M059J (cell line): Measurements from ENCODE around the gene FBXO42. TPM values are rescaled to one million over a fixed set of nuclear protein-coding genes. Genes with fewer than 3 reads are reported as not detected.
"Not testable (repeated sequence)": the region's sequence is repeated elsewhere in the genome, so short reads cannot be mapped to it uniquely, and the experiment has no call there.

Source experiments
- DNase-seq: peaks from one replicate; pipeline ENCODE4 v3.0.0-alpha.2; 2012; ENCODE audit warnings: low read depth
- total RNA-seq: library from RNA; depleted of rRNA; stranded (reverse); fragments of >200 nt; shearing (Covaris generic); gene quantifications from 2 replicates; pipeline ENCODE4 v1.2.3, GENCODE V29; 2014

The FBXO42 gene
- total RNA-seq, 1 experiment from 2014 or later, result 29.2 TPM

DNA sequence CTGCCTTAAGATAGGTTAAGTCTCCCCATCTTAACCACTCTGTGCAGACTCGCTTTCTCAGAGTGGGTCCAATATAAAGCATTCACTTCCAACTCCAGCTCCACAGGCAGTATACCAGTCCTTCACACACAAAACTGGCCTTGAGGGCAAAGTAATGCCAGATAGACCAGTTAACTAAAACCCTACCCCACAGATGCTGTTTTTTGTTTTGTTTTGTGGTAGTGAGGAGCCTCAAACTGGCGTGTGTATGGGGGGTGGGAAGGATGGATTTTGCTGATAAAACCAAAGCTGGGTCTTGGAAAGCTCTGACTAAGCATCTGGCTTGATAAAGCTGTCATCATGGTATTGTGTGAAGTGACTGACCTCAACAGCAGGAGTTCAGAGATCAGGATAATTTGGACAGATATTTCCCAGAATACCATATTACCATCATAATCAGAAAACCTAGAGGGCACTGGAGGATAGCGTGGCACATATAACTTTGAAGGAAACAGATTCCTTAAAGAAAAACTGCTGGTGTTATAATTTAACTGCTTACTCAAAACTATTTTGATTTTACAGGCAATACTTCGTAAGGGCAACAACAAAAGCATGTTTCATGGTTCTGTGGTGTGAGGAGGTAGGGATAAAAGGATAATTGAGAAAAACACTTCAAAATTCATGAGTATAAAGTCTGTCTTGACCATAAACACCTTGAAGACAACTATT lies 85.7 kb downstream of the FBXO42 start:
- peak; percentile 72 for DNase-seq

DNA sequence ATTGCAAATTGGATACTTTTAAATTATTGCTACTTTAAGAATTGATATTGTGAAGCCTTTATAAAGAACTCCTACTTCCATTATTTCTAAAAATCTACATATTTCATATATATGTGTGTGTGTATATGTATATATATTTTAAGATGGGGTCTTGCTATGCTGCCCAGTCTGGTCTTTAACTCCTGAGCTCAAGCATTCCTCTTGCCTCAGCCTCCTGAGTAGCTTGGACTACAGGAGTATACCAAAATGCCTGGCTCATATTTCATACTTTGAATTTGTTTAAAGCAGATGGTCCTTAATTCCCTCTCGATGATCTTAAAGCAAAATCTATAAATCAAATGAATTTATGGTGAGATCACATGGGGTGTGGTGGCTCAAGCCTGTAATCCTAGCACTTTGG lies 90.2 kb downstream of the FBXO42 start:
- DNase-seq, result no peak

DNA sequence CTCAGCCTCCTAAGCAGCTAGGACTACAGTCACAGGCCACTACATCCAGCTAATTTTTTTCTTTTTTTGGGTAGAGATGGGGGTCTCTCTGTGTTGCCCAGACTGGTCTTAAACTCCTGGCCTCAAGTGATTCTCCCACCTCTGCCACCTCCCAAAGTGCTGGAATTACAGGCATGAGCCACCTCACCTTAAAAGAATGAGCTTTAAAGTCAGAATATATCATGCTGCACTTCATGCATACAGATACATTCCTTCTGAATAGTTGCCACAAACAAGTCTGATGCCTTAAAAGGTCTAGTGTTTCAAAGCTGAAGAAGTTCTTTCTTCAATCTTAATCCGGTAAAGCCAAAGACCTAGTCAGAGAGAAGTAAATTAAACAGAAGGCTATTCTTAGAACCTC lies 91.5 kb downstream of the FBXO42 start:
- peak; percentile 75 for DNase-seq

DNA sequence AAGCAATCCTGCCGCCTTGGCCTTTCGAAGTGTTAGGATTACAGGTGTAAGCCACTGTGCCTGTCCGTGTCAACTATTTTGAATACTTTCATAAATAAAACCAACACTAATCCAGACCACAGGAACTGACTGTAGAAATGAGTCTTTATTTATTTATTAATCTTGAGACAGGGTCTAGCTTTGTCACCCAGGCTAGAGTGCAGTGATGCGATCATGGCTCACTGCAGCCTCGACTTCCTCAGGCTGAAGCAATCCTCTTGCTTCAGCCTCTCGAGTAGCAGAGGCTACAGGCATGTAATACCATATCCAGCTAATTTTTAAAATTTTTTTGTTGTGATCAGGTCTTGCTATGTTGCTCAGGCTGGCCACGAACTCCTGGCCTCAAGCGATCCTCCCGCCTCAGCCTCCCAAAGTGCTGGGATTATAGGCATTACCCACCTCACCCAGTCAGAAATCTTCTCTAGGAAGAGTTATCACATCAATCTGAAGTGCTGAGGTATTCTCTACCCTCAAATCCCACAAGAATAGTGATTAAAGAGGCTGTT lies 93.6 kb downstream of the FBXO42 start:
- DNase-seq, result peak; percentile 28

DNA sequence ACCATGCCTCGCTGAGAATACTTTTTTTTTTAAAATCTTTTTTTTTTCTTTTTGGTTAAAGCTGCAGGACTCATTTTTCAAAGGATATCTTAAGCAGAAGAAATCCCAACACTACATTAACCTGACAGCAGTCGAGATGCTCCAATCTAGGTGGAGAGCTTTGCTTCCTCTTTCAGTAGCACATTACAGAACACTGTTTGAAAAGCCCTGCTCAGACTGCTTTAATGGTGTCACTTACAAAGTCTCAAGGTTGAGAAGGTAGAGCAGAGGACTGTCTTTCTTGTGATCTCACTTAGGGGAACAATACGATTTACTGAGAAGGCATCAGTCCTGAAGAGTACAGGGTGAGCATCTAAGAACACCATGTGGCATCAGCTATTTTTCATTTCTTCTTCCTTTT lies 94.3 kb downstream of the FBXO42 start:
- no peak for DNase-seq

DNA sequence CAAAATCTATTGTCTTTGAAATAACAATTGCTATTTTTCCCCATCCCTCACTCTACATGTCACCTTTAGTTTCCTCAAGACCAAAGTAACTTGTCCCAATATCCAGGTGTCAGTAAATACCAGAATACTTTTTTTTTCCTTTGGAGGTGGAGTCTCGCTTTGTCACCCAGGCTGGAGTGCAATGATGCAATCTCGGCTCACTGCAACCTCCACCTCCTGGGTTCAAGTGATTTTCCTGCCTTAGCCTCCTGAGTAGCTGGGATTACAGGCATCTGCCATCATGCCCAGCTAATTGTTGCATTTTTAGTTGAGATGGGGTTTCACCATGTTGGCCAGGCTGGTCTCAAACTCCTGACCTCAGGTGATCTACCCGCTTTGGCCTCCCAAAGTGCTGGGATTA lies 94.7 kb downstream of the FBXO42 start:
- DNase-seq, result not testable (repeated sequence)

DNA sequence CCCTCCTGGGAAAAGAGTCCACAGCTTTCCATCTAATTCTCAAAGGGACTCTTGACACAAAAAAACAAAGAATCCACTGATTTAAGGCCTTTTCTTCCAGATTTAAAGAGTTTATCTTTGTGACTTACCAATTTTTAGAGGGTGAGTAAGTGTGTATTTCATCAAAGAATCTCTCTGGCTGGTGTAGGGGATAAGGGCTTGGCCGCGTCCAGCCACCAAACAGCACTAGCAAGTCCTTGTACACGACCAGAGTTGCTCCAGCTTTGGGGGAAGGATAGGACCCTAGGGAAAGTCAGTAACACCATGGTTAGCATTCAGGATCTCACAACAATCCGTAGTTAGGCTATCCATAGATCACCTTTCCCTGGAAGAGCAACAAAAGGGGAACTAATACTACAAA lies 95.8 kb downstream of the FBXO42 start:
- DNase-seq, result no peak

DNA sequence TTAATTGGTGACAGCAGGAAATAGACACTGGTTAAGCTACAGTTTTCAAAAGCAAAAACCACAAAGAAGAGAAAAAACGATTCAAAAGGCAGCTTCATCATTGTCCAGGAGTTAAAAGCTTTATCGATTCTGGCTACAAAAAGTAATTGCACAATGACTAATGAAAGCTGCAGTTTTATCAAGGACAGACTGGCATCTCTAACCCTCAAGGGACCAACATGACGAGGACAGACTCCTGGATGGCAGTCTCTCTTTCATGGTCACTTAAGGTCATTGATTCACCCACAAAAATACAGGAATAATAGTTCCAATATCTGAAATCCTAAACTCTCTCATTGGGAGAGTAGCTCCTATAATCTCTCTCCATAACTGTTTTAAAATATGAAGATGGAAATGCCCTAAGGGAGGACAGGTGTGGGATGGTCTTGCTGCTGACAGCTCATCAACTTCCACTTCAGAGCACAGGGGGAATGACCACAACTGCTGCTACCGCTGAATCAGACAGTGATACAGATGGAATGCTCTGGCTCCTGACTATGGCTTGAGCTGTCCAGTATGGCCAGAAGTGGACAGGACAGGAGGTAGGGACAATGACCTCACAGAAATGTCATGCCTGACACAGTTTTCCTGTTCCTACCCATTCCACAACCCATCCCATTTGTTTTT lies 97.9 kb downstream of the FBXO42 start:
- DNase-seq, result peak; percentile 86

DNA sequence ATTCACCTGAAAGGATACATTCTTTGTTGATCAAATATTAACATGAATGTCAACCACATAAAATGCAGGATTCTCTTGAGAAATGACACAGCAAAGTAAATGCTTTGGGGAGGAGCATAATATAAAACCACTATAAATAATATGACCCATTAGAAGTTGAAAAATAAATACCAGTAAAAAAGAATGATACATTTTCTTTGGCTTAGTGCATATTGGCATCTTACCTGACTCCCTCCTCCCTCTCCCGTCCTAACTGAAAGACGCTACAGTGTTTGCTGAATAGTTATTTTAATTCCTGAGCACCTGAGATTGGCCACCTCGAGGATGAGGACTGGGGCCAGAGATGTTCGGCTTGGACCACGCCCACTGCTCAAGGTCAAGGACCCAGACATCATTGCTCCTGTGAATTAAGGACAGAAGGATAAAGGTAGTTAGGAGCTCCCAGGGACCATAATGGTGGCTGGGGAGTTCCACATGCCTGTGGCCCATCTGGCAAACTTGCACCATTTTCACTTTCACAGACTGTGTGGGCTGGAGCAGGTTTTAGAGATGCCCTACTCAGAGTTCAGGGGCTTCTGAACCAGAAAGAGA lies 98.9 kb downstream of the FBXO42 start:
- no peak for DNase-seq

DNA sequence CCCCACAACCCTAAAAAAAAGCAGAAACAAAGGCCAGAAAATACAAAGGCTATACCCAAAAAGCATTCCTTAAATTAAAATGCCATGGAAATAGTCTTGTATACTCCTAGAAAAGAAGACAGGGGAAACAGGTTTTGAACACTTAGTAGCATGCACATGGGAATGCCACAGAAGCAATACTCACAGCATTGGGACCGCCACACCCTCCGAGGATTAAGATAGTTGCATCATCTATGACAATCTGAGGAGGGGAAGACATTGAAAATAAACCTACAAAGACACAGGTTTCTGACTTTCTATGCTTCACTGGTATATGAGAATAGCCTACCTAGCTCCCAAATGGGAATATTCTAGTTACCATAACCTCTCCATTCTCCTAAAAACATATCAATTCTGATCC lies 99.4 kb downstream of the FBXO42 start:
- DNase-seq, result no peak

DNA sequence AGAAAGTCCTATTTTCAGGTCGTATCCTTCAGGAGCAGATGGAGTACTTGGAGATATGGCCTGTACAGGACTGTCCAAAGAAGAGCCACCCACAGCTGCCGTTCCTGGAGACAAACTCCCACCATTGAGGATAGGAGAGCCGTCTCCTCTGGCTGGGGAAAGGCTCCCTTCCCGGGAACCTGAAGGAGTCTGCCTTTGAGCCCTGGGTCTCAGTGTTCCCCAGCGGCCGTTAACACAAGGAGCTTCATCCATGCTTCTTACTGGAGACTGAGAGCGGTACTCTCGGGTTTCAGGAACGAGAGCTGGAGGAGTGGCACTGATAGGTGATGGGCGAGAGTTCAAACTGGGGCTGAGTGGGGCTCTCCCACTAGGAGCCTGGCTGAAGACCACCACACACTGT lies 100.9 kb downstream of the FBXO42 start:
- no peak for DNase-seq

DNA sequence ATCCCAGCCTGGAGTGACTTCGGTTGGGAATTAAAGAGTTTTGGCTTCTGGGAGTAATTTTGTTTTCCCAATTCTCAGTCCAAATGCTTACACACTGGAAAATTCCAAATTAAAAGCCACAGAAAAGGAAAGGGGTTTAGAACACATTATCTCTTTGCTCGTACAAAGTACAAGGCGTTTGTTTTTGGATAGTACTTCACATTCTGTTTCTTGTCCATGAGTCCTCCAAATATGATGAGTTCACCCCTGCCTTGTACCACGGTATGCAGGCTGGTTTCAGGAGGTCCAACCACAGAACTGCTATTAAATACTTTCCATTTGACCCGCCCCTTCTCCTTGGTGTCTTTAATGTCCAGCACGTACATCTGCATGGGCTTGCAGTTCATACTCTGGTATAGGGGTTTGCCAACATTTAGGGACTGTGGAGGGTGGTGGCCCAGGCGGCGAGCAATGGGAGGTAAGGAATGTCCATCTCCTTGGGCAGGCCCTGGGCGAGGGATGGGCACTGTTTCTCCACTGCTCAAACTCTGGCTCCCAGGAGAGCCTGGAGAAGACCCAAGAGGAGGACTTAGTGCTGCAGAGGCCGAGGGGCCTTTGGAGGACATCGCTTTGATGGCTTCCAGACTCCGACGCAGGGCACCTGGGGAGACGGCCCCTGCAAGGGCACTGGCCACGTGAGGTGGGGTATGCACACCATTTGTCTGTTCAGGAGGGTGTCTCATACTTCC lies 101.6 kb downstream of the FBXO42 start:
- DNase-seq, result peak; percentile 67

DNA sequence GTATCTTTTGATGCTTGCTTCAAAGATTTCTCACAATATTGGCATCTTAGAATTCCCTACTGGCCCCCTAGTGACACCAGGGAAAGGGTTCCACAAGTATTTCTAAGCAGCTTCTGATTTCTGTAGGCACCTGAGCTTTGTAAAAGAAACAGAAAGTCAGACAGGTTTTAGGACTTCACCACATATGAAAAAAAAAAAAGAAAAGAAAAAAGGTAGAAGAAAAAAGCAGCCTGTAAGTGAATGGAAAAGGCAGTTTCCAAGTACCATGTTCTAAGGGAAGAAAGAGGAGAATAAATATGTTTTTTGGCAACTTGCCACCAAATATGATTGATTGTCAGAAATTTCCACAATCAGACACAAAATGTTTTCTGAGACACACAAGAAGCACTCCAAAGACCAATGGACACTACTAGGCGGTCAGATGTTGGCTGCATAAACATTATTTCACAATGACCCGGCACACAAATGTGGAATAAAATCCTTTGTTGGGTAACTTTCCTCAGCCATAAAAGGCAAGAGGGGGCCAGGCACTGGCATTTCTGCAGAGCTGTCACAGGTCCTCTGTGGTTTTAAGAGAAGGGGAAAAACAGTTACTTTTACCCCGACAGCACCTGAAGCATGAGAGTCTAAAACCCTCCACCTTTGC lies 102.6 kb downstream of the FBXO42 start:
- DNase-seq, result peak; percentile 42

DNA sequence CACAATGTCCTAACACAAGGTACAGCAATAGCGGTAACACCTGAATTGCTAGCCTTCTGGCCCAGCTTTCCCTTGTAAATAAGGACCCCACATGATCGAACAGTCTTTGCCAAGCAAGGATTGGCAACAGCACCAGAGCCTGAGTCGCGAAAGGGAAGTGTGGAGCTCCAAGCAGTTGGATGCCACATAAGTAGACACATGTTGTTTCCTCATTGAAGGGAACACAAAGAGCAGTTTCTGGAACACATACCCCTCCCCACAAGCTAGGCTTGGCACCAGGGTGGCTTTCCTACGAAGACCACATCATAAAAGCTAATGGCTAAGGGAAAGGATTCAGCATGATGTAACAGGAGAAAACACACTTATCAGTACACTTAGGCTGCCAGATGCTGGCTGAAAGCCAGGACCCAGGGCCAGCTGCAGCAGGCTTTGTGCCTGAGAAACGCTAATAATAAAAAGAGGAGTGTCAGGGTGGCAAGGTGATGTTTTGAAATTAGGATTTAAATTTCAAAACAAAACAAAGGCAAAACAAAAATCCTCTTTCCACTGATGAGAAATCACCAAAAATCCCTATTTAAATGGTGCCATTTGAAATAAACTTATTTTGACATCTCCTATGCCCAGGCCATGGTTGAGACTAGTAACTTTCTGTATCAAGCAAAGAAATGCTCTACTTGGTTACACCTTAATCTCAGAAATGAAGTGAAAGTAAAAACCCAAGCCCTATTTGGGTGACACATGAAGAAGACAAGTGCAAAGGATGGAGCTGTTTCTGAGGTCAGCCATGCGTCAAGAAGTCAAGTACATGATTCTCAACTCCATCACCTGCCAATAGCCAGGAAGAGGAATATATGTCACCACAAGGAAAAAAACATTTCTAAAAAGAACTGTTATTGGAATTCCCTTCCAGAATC lies 103.4 kb downstream of the FBXO42 start:
- DNase-seq, result peak; percentile 78

DNA sequence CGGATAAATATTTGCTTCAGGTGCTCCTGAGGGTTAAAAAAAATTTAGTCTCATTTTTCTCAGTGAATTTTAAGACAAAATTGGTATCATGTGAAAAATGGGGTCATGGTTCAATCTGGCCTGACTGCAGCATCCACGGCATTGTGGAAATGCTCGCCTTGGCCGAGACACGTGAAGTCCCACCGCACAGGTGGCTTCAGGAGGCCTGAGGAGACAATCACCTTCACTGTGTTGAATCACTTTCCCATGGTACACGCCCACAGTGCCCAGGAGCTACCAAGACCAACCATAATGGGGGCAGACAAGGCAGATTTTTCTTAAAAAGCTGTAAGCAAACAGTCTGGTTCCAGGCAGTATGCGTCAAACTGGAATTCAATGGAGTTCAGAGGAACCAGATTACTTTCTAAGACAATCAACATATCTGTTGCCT lies 104.3 kb downstream of the FBXO42 start:
- DNase-seq, result no peak

DNA sequence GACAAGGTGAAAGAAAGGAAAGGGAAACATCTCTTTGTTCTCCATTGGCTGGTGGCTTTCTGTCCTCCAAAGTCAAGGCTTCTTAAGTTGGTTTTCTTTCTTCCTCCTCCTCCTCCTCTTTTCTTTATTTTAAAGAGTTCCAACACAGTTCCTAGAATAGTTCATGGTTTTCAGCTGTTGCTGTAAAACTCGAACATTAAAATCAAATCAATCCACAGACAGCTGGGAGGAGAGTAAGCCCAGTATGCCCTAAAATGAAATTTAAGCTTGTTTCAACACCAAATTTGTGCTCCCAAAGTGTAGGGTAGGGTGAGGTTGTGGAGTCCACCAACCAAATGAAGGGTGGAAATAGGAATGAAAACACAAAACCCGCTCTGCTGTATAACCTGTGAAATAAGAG lies 104.8 kb downstream of the FBXO42 start:
- DNase-seq, result no peak

DNA sequence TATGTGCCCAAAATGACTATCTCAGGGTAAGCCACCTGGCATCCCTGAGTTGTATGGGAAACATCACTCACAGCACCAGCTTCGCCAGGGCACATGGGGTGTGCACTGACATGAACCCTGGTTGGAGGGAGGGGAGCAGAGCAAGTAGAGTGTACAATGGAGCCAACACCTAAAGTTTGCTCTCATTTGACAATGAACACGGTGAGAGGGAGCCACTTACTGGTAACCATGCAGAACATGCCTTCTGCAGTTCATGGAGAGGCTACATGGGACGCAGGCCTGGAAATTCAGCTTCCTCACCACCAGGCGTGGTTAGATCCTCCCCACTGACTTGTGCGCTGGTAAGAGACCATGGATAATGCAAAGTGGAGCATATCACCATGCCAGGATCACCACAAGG lies 105.3 kb downstream of the FBXO42 start:
- no peak for DNase-seq

DNA sequence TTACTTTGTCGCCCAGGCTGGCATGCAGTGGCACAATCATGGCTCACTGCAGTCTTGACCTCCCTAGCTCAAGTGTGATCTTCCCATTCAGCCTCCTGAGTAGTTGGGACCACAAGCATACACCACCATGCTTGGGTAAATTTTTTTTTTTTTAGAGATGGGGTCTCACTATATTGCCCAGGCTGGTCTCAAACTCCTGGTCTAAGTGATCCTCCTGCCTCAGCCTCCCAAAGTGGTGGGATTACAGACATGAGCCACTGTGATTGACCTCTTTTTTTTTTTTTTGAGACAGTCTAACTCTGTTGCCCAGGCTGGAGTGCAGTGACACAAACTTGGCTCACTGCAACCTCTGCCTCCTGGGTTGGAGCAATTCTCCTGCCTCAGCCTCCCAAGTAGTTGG lies 106.0 kb downstream of the FBXO42 start:
- DNase-seq, result not testable (repeated sequence)

DNA sequence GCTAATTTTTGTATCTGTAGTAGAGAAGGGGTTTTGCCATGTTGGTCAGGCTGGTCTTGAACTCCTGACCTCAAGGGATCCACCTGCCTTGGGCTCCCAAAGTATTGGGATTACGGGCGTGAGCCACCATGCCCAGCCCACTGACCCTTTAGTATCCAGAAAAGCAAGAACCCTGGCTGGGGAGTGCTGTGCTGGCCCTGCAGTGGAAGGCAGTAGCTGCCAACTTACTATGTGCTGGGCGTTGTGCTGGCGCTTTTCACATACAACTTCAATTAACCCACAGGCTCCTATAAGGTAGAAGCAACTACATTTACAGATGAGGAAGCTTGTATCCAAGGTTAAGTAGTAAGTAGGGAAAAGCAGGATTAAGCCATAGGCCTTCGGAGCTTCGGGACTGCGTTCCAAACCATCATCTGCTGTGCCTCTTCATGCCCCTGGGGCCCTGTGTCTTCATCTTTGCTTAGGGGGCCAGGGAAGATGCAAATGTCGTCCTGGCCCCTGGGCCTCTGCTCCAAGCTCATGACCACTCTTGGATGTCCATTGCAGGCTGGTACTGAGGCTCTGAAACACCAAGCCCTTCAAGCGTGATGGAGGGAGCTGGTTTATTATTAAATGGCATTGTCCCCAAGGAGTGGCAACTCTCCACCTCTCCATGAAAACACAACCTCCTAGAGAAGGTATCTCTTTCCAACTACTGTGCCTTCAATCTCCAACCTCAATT lies 106.6 kb downstream of the FBXO42 start:
- no peak for DNase-seq
